ENCODE data around the gene GRIP2. TPM values are rescaled to one million over a fixed set of nuclear protein-coding genes. Genes with fewer than 3 reads are reported as not detected.
A peak's percentile ranks its signal among the peaks of the same experiment; 100 is the strongest.

Gene GRIP2
- polyA plus RNA-seq, 1 experiment: not detected

- Histone ChIP-seq H3K27ac (ENCODE audit: low read depth, low read length) (peak overlapping the region; percentile 47), H3K4me3 (ENCODE audit: low read depth, low read length) (no peak overlapping the region), H3K27me3 (ENCODE audit: control insufficient read depth, insufficient read depth, low read length) (no peaks in the 10 kb centered on the region), H3K9me3 (ENCODE audit: control insufficient read depth, insufficient read depth, low read length) (no peaks in the 10 kb centered on the region)
- ChIA-PET CTCF (interaction anchor here (1.7 to 5.7 kb wide), 2 partner anchors 193 to 250 kb away, joined by 5 to 49 read pairs; no protein-coding TSS in a partner anchor), POLR2A (interaction anchor here (2.3 kb wide), 1 partner anchor 21 kb away, joined by 12 read pairs; no protein-coding TSS in a partner anchor)
- TF ChIP-seq CTCF (IDR thresholded peaks at IDR 0.05; ENCODE audit: low read depth, low read length): no peak
- no peak for DNase-seq (ENCODE audit: low read depth, low spot score)
Observed at GRCh38 chr3:14453876-14454638, 86.1 kb downstream of the GRIP2 start.

GRCh38 chr3:14452740-14453710 lies 87.1 kb downstream of the GRIP2 start:
- DNase-seq (ENCODE audit: low read depth, low spot score): peak; percentile 96
- Histone ChIP-seq H3K27ac (ENCODE audit: low read depth, low read length) (peak overlapping the region; percentile 100), H3K27me3 (ENCODE audit: control insufficient read depth, insufficient read depth, low read length) (no peaks in the 10 kb centered on the region), H3K4me3 (ENCODE audit: low read depth, low read length) (peak overlapping the region; percentile 32), H3K9me3 (ENCODE audit: control insufficient read depth, insufficient read depth, low read length) (no peaks in the 10 kb centered on the region; the same call in 1 of the 2 replicates)
- POLR2A ChIA-PET: interaction anchor here (0.8 to 2.3 kb wide), 15 partner anchors 8 to 328 kb away, joined by 3 to 14 read pairs (median 4); partner anchors contain the start of genes CHCHD4, LSM3, SLC6A6 and TMEM43
- peak; percentile 30 for TF ChIP-seq CTCF (IDR thresholded peaks at IDR 0.05; ENCODE audit: low read depth, low read length)
- CTCF ChIA-PET: interaction anchor here (0.5 to 5.7 kb wide), 5 partner anchors 13 to 249 kb away, joined by 4 to 49 read pairs (median 4); no protein-coding TSS in a partner anchor

- peak; percentile 92 for DNase-seq (ENCODE audit: low read depth, low spot score)
- Histone ChIP-seq H3K27me3 (ENCODE audit: control insufficient read depth, insufficient read depth, low read length) (no peaks in the 10 kb centered on the region), H3K27ac (ENCODE audit: low read depth, low read length) (peak overlapping the region; percentile 100), H3K9me3 (ENCODE audit: control insufficient read depth, insufficient read depth, low read length) (no peaks in the 10 kb centered on the region; the same call in 1 of the 2 replicates), H3K4me3 (ENCODE audit: low read depth, low read length) (peak overlapping the region; percentile 32)
- CTCF ChIA-PET: interaction anchor here (0.7 to 5.7 kb wide), 4 partner anchors 13 to 248 kb away, joined by 3 to 49 read pairs (median 4); no protein-coding TSS in a partner anchor
- TF ChIP-seq CTCF (IDR thresholded peaks at IDR 0.05; ENCODE audit: low read depth, low read length): no peak
- POLR2A ChIA-PET: interaction anchor here (0.8 to 2.3 kb wide), 18 partner anchors 9 to 327 kb away, joined by 3 to 14 read pairs (median 4); partner anchors contain the start of genes CHCHD4, LSM3, SLC6A6 and TMEM43
Observed at GRCh38 chr3:14451844-14452739, 88.0 kb downstream of the GRIP2 start.

GRCh38 chr3:14450922-14451606 lies 89.1 kb downstream of the GRIP2 start:
- no peaks in the 10 kb centered on the region for H3K27me3 ChIP-seq (ENCODE audit: control insufficient read depth, insufficient read depth, low read length)
- H3K9me3 ChIP-seq (ENCODE audit: control insufficient read depth, insufficient read depth, low read length): no peaks in the 10 kb centered on the region; the same call in 1 of the 2 replicates
- H3K4me3 ChIP-seq (ENCODE audit: low read depth, low read length): no peak overlapping the region
- DNase-seq (ENCODE audit: low read depth, low spot score): no peak
- CTCF ChIA-PET: interaction anchor here (0.7 to 5.7 kb wide), 3 partner anchors 190 to 248 kb away, joined by 3 to 49 read pairs (median 4); no protein-coding TSS in a partner anchor
- peak overlapping the region; percentile 100 for H3K27ac ChIP-seq (ENCODE audit: low read depth, low read length)
- no peak for TF ChIP-seq CTCF (IDR thresholded peaks at IDR 0.05; ENCODE audit: low read depth, low read length)
- POLR2A ChIA-PET: interaction anchor here (1.1 to 1.7 kb wide), 3 partner anchors 9 to 247 kb away, joined by 3 to 8 read pairs (median 5); no protein-coding TSS in a partner anchor

Data from AG04450 (cell line).